ENCODE data around the gene AOX1. TPM values are rescaled to one million over a fixed set of nuclear protein-coding genes. Genes with fewer than 3 reads are reported as not detected.
"Not testable (repeated sequence)": the region's sequence is repeated elsewhere in the genome, so short reads cannot be mapped to it uniquely, and the experiment has no call there.

AOX1 gene
- total and polyA plus RNA-seq, 2 of the 8 experiments (the other 6 are each of a cell fraction or from before 2014, with no cell fraction given): 5.6 to 8.3 TPM

DNA sequence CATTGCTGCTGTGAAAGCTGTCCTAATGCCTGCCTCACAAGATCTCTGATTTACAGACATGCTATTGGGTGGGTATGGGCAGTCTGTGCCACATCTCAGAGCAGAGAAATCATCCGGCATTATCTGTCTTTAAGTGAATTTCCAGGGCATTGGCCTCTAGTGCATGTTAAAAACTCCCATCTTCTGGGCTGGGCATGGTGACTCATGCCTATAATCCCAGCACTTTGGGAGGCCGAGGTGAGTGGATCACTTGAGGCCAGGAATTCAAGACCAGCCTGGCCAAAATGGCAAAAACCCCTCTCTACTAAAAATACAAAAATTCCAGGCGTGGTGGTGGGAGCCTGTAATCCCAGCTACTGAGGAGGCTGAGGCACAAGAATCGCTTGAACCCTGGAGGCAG, 42.6 kb downstream of the AOX1 start:
- CTCF ChIA-PET (ENCODE audit: partially characterized antibody): interaction anchor here (0.7 kb wide), 1 partner anchor 335 kb away, joined by 3 read pairs; the partner anchor contains the start of gene ORC2

More for the DNA sequence above, 42.6 kb downstream of the AOX1 start:
- H3K4me3 ChIP-seq (ENCODE audit: extremely low read depth in 1 of 4, insufficient read depth in 2 of 4, low read depth in 3 of 4, low read length in 4 of 4); H3K23me2 ChIP-seq (ENCODE audit: low read depth, low read length); H4K91ac ChIP-seq (replicated peaks; ENCODE audit: insufficient read length, low read length); H3K14ac ChIP-seq (ENCODE audit: insufficient read length); H2BK15ac ChIP-seq (ENCODE audit: low read length); H3K27me3 ChIP-seq (replicated peaks in 1 of 4; ENCODE audit: control insufficient read depth in 3 of 4, extremely low read depth in 1 of 4, insufficient read depth in 3 of 4, low read length in 3 of 4); H2BK5ac ChIP-seq (ENCODE audit: low read depth, low read length); H3K36me3 ChIP-seq (ENCODE audit: control insufficient read depth in 2 of 4, insufficient read depth in 4 of 4, low read length in 3 of 4); H2BK12ac ChIP-seq (ENCODE audit: low read depth, low read length); H3K4me1 ChIP-seq (replicated peaks in 1 of 4; ENCODE audit: control insufficient read depth in 3 of 4, insufficient read depth in 4 of 4, low read length in 3 of 4); H3K56ac ChIP-seq (replicated peaks; ENCODE audit: insufficient read length, low read depth, low read length); FAIRE-seq; H3K79me1 ChIP-seq (ENCODE audit: low read depth, low read length); DNase-seq (ENCODE audit: low read depth in 1 of 2, low spot score in 2 of 2); POLR2A ChIA-PET (ENCODE audit: partially characterized antibody); H3K9ac ChIP-seq (replicated peaks in 1 of 4; ENCODE audit: extremely low read depth in 1 of 4, low read depth in 3 of 4, low read length in 3 of 4); H3K4me2 ChIP-seq (ENCODE audit: insufficient read depth in 1 of 2, low read depth in 2 of 2, low read length in 2 of 2); H4K20me1 ChIP-seq (replicated peaks in 1 of 2; ENCODE audit: control insufficient read depth in 1 of 2, insufficient read depth in 2 of 2, low read length in 2 of 2); H3K79me2 ChIP-seq (ENCODE audit: control insufficient read depth in 1 of 2, insufficient read depth in 2 of 2, low read length in 2 of 2); H2BK20ac ChIP-seq (ENCODE audit: low read length); H3K18ac ChIP-seq (ENCODE audit: extremely low read depth, low read length); H3K23ac ChIP-seq (ENCODE audit: insufficient read length); H3K9me3 ChIP-seq (ENCODE audit: insufficient read depth in 2 of 2, low read depth in 1 of 2, low read length in 1 of 2); H4K8ac ChIP-seq (ENCODE audit: extremely low read depth, insufficient read depth, low read length); H3K4ac ChIP-seq (replicated peaks; ENCODE audit: insufficient read length, low read depth, low read length); H2AK5ac ChIP-seq (ENCODE audit: low read depth, low read length); H3K27ac ChIP-seq (ENCODE audit: low read depth, low read length); H4K5ac ChIP-seq (ENCODE audit: insufficient read length, low read depth, low read length); H2BK120ac ChIP-seq (replicated peaks; ENCODE audit: low read depth, low read length); H2AFZ ChIP-seq (ENCODE audit: low read length): not testable (repeated sequence)
- 88% methylated on average over 4 of the region's 4 CpGs; no CpG with 5 or more reads in 1 of the 2 experiments for WGBS, 2 experiments (ENCODE audit: extremely low coverage in 1 of 2, insufficient coverage in 1 of 2, insufficient read length in 1 of 2, insufficient replicate concordance in 2 of 2, low coverage in 1 of 2, low lambda C conversion rate in 2 of 2, missing lambda C conversion rate in 1 of 2)
